ENCODE data around the gene C1orf141. TPM values are rescaled to one million over a fixed set of nuclear protein-coding genes. Genes with fewer than 3 reads are reported as not detected.

The C1orf141 gene
- total and polyA plus RNA-seq, 9 of the 15 experiments (the other 6 are each of a cell fraction or from before 2014, with no cell fraction given) = not detected

GRCh38 chr1:67060811-67061218, 74.0 kb downstream of the C1orf141 start (continued):
- TF ChIP-seq, protein P1, sequence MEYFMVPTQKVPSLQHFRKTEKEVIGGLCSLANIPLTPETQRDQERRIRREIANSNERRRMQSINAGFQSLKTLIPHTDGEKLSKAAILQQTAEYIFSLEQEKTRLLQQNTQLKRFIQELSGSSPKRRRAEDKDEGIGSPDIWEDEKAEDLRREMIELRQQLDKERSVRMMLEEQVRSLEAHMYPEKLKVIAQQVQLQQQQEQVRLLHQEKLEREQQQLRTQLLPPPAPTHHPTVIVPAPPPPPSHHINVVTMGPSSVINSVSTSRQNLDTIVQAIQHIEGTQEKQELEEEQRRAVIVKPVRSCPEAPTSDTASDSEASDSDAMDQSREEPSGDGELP (CRISPR knock-in tag; IDR thresholded peaks at IDR 0.05; ENCODE audit: borderline replicate concordance) = peak; percentile 49; the same call in 1 of the 2 replicates
- peak; percentile 93 for TF ChIP-seq ZNF175 (CRISPR knock-in tag; IDR thresholded peaks at IDR 0.05; ENCODE audit: low read depth)
- no peak for TF ChIP-seq NR2C1 (IDR thresholded peaks at IDR 0.05)
- TF ChIP-seq NR2C1 (tag; IDR thresholded peaks at IDR 0.05) = peak; percentile 88
- TF ChIP-seq HNRNPUL1 (IDR thresholded peaks at IDR 0.05; ENCODE audit: low read length) = no peak
- TF ChIP-seq TCFL5 (CRISPR knock-in tag; conservative IDR thresholded peaks at IDR 0.05) = 0 out of 2 replicates have a peak, but pooled peaks have one; percentile 47
- peak; percentile 20; the same call in 1 of the 2 replicates for TF ChIP-seq IFI16 (CRISPR knock-in tag; IDR thresholded peaks at IDR 0.05)
- TF ChIP-seq PCBP1 (IDR thresholded peaks at IDR 0.05; ENCODE audit: low read depth, low read length, poor library complexity, severe bottlenecking) = no peak
- peak in 1 of 2 experiments; percentile 82; a peak in 2 of 4 replicates for TF ChIP-seq TEAD1 (CRISPR knock-in tag; IDR thresholded peaks at IDR 0.05)
- no peak for TF ChIP-seq CREBBP (IDR thresholded peaks at IDR 0.05; ENCODE audit: low read depth, low read length)
- TF ChIP-seq BCL6 (CRISPR knock-in tag; IDR thresholded peaks at IDR 0.05) = peak; percentile 73; the same call in 1 of the 2 replicates
- TF ChIP-seq KLF13 (tag; IDR thresholded peaks at IDR 0.05; ENCODE audit: borderline replicate concordance, low read depth) = no peak
- TF ChIP-seq ATF4 (CRISPR knock-in tag; IDR thresholded peaks at IDR 0.05) = peak; percentile 87
- TF ChIP-seq JUN (IDR thresholded peaks at IDR 0.05; ENCODE audit: borderline replicate concordance, low read depth, low read length) = 0 out of 2 replicates have a peak, but pooled peaks have one; percentile 13
- TF ChIP-seq JUN (CRISPR knock-in tag; IDR thresholded peaks at IDR 0.05; ENCODE audit: borderline replicate concordance) = no peak
- no peak for TF ChIP-seq CCAR2 (IDR thresholded peaks at IDR 0.05; ENCODE audit: low read depth, low read length)
- peak in 1 of 2 experiments; percentile 89; a peak in 2 of 4 replicates for TF ChIP-seq ZNF639 (CRISPR knock-in tag; conservative IDR thresholded peaks at IDR 0.05 in 1 of 2, IDR thresholded peaks at IDR 0.05 in 1 of 2)
- no peak for TF ChIP-seq PHTF2 (CRISPR knock-in tag; IDR thresholded peaks at IDR 0.05)
- no peak for TF ChIP-seq DLX4 (CRISPR knock-in tag; IDR thresholded peaks at IDR 0.05)
- TF ChIP-seq RAD21 (CRISPR knock-in tag; conservative IDR thresholded peaks at IDR 0.05 in 1 of 2, IDR thresholded peaks at IDR 0.05 in 1 of 2) = 0 out of 4 replicates have a peak, but pooled peaks of 1 of the 2 experiments have one; percentile 21
- TF ChIP-seq, protein P2, sequence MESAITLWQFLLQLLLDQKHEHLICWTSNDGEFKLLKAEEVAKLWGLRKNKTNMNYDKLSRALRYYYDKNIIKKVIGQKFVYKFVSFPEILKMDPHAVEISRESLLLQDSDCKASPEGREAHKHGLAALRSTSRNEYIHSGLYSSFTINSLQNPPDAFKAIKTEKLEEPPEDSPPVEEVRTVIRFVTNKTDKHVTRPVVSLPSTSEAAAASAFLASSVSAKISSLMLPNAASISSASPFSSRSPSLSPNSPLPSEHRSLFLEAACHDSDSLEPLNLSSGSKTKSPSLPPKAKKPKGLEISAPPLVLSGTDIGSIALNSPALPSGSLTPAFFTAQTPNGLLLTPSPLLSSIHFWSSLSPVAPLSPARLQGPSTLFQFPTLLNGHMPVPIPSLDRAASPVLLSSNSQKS (CRISPR knock-in tag; IDR thresholded peaks at IDR 0.05) = peak; percentile 56; the same call in 1 of the 2 replicates
